GM12878 (cell line): Measurements from ENCODE around the gene NGFR.

ENCODE experiments used
- POLR2AphosphoS5 ChIP-seq: IDR thresholded peaks from 2 replicates; pipeline ENCODE4 v1.6.1; 2011; ENCODE audit warnings: mild to moderate bottlenecking, low read length, inconsistent platforms
- TAF1 ChIP-seq: IDR thresholded peaks from 2 replicates; pipeline ENCODE4 v1.6.1; 2011; ENCODE audit warnings: mild to moderate bottlenecking, low read depth, low read length, borderline replicate concordance

- no peak for TF ChIP-seq POLR2AphosphoS5
- TF ChIP-seq TAF1: no peak
Measured at GRCh38 chr17:49522357-49522890, 27.3 kb downstream of the NGFR start.
